OCI-LY7 (cell line): Measurements from ENCODE around the gene CEP72. TPM values are rescaled to one million over a fixed set of nuclear protein-coding genes. Genes with fewer than 3 reads are reported as not detected.

Source experiments
- BruUV-seq: library from RNA; stranded (reverse); fragments of 400-500 nt; replicated peaks from 2 replicates; lab custom pipeline; 2021; lab: Mats Ljungman, UMichigan
- CTCF ChIA-PET: fragments of 300-600 bp; sonication (Branson Sonifier 250); formaldehyde crosslinking; loops from one replicate; lab custom pipeline; 2022; ENCODE audit warnings: antibody characterized with exemption; ENCODE audit not compliant: unreplicated experiment; lab: Charles Lee
- POLR2A ChIA-PET: fragments of 300-600 bp; sonication (Branson Sonifier 250); formaldehyde crosslinking; loops from one replicate; lab custom pipeline; 2022; ENCODE audit warnings: antibody characterized with exemption; lab: Charles Lee
- DNase-seq: peaks from one replicate; pipeline ENCODE4 v3.0.0-alpha.2; 2015; ENCODE audit warnings: low spot score
- H2AFZ ChIP-seq: fragments of 200-600 bp; sonication (generic), shearing (Covaris generic); 2 replicates; pipeline ENCODE4 v1.6.1; 2014; ENCODE audit warnings: mild to moderate bottlenecking, antibody characterized with exemption, low read length, moderate library complexity
- H3K27ac ChIP-seq: fragments of 200-600 bp; sonication (generic); 2 replicates; pipeline ENCODE4 v1.5.1; 2014; ENCODE audit warnings: mixed run types, low read depth, mild to moderate bottlenecking, moderate library complexity, low read length, inconsistent platforms; ENCODE audit not compliant: poor library complexity, severe bottlenecking
- H3K36me3 ChIP-seq: fragments of 200-600 bp; sonication (generic); 2 replicates; pipeline ENCODE4 v1.6.1; 2014; ENCODE audit warnings: mild to moderate bottlenecking, antibody characterized with exemption, low read length, moderate library complexity, mixed read lengths; ENCODE audit not compliant: insufficient read depth
- H3K4me1 ChIP-seq: fragments of 200-600 bp; sonication (generic); 2 replicates; pipeline ENCODE4 v1.5.1; 2014; ENCODE audit warnings: mild to moderate bottlenecking, low read length; ENCODE audit not compliant: insufficient read depth, poor library complexity, severe bottlenecking
- H3K4me2 ChIP-seq: fragments of 200-600 bp; sonication (generic); 2 replicates; pipeline ENCODE4 v1.6.1; 2014; ENCODE audit warnings: mild to moderate bottlenecking, low read length
- H3K4me3 ChIP-seq: fragments of 200-600 bp; sonication (generic); 2 replicates; pipeline ENCODE4 v1.5.1; 2014; ENCODE audit warnings: mild to moderate bottlenecking, low read depth, low read length; ENCODE audit not compliant: poor library complexity, severe bottlenecking
- H3K79me2 ChIP-seq: fragments of 200-600 bp; sonication (generic); 2 replicates; pipeline ENCODE4 v1.6.1; 2016; ENCODE audit warnings: low read depth, mild to moderate bottlenecking, low read length, moderate library complexity, mixed read lengths; ENCODE audit not compliant: insufficient read depth
- H3K9me2 ChIP-seq: fragments of 200-600 bp; sonication (generic); 2 replicates; pipeline ENCODE4 v1.6.1; 2016; ENCODE audit warnings: mild to moderate bottlenecking, low read length, mixed read lengths; ENCODE audit not compliant: insufficient read depth
- H3K9me3 ChIP-seq: fragments of 200-600 bp; sonication (generic); 2 replicates; pipeline ENCODE4 v1.6.1; 2014; ENCODE audit warnings: mild to moderate bottlenecking, mixed run types, low read length, mixed read lengths
- H4K20me1 ChIP-seq: fragments of 200-600 bp; sonication (generic); 2 replicates; pipeline ENCODE4 v1.6.1; 2014; ENCODE audit warnings: mild to moderate bottlenecking, antibody characterized with exemption, low read length, moderate library complexity, mixed read lengths; ENCODE audit not compliant: insufficient read depth
- CTCF ChIP-seq: fragments of 200-600 bp; sonication (generic); conservative IDR thresholded peaks from 2 replicates; pipeline ENCODE4 v1.5.1; 2014; ENCODE audit warnings: mild to moderate bottlenecking, antibody characterized with exemption, low read length, moderate library complexity, mixed read lengths
- EZH2phosphoT487 ChIP-seq: fragments of 200-600 bp; sonication (generic); IDR thresholded peaks from 2 replicates; pipeline ENCODE4 v1.6.1; 2018; ENCODE audit warnings: low read depth, borderline replicate concordance, mild to moderate bottlenecking, mixed run types, antibody characterized with exemption, low read length, moderate library complexity, mixed read lengths
- intact Hi-C: fragments of 100-400 bp; cut with micrococcal nuclease; formaldehyde crosslinking; loops from one replicate; pipeline ENCODE4 v1.10.0; 2022; ENCODE audit not compliant: unreplicated experiment
- total RNA-seq, 2 experiments: library from RNA; depleted of rRNA in 1 of 2; stranded (reverse); fragments of >200 nt in 1 of 2; shearing (Covaris generic) in 1 of 2; gene quantifications; 2 replicates each; pipeline ENCODE4 v1.2.3, GENCODE V29; 2014 to 2022

CEP72 gene
- total RNA-seq, 2 experiments from 2014 or later, result 26.9 to 42.7 TPM

- Histone ChIP-seq H3K4me3 (no peak overlapping the region), H4K20me1 (no peaks in the 10 kb centered on the region), H3K4me1 (no peaks in the 10 kb centered on the region), H3K79me2 (no peaks in the 10 kb centered on the region), H3K9me3 (no peaks in the 10 kb centered on the region), H3K27ac (no peak overlapping the region), H3K36me3 (0 out of 2 replicates have a peak, but pooled peaks cover under 1% of the 10 kb centered on the region), H2AFZ (no peak overlapping the region), H3K4me2 (no peak overlapping the region), H3K9me2 (no peaks in the 10 kb centered on the region)
- POLR2A ChIA-PET, result no interaction called here
- BruUV-seq, result no TSS peak
- CTCF ChIA-PET, result no interaction called here
- peak; percentile 27 for DNase-seq
- TF ChIP-seq EZH2phosphoT487 (no peak), CTCF (no peak)
- intact Hi-C loops, result loop anchor here (5.0 kb wide), 1 partner anchor 230 kb away; no protein-coding TSS in a partner anchor
These were observed 60.4 kb downstream of the CEP72 start for GRCh38 chr5:672329-673160.

- Histone ChIP-seq H3K4me1 (no peaks in the 10 kb centered on the region), H3K79me2 (no peaks in the 10 kb centered on the region), H3K27ac (no peak overlapping the region), H2AFZ (no peak overlapping the region), H3K9me2 (no peaks in the 10 kb centered on the region), H3K9me3 (no peaks in the 10 kb centered on the region), H3K4me2 (no peak overlapping the region), H3K4me3 (no peak overlapping the region), H4K20me1 (no peaks in the 10 kb centered on the region), H3K36me3 (no peaks in the 10 kb centered on the region)
- DNase-seq, result no peak
- CTCF ChIA-PET, result no interaction called here
- POLR2A ChIA-PET, result no interaction called here
- no TSS peak for BruUV-seq
- no peak for TF ChIP-seq CTCF
- no peak for TF ChIP-seq EZH2phosphoT487
- intact Hi-C loops, result loop anchor here (5.0 kb wide), 1 partner anchor 229 kb away; no protein-coding TSS in a partner anchor
These were observed 61.2 kb downstream of the CEP72 start for GRCh38 chr5:673161-673830.
